Endothelial cell of umbilical vein (primary cell): Measurements from ENCODE around the gene ZBTB40. TPM values are rescaled to one million over a fixed set of nuclear protein-coding genes. Genes with fewer than 3 reads are reported as not detected.

Source experiments
- BruUV-seq: library from RNA; stranded (reverse); fragments of 400-500 nt; replicated peaks from 2 replicates; lab custom pipeline; 2021; lab: Mats Ljungman, UMichigan
- CTCF ChIA-PET: fragments of 300-600, 350-600 bp; sonication (Branson Sonifier 250); formaldehyde crosslinking; loops from one replicate; lab custom pipeline; 2021; ENCODE audit warnings: antibody characterized with exemption, inconsistent platforms; lab: Charles Lee
- POLR2A ChIA-PET: fragments of 300-600, 350-600 bp; sonication (Branson Sonifier 250); formaldehyde crosslinking; loops from one replicate; lab custom pipeline; 2021; ENCODE audit warnings: antibody characterized with exemption, inconsistent platforms; lab: Charles Lee
- DNase-seq: peaks from one replicate; pipeline ENCODE4 v3.0.0-alpha.2; 2011; ENCODE audit warnings: low read depth, low spot score
- FAIRE-seq: peaks from 2 replicates; lab custom pipeline; 2011; peaks lifted over from hg19 to GRCh38; lab: Jason Lieb, UNC
- H2AFZ ChIP-seq: 2 replicates; pipeline ENCODE4 v1.6.0; 2012; ENCODE audit warnings: low read depth, low read length, control low read depth, inconsistent platforms
- H3K27ac ChIP-seq: 2 replicates; pipeline ENCODE4 v1.5.1; 2011; ENCODE audit warnings: low read depth, mild to moderate bottlenecking, control low read depth, low read length, moderate library complexity; ENCODE audit not compliant: insufficient read depth
- H3K27me3 ChIP-seq, 2 experiments: 2 replicates each; pipeline versions ENCODE4 v1.6.0 to v1.6.1; 2011; ENCODE audit warnings: low read length in 2 of 2, mixed read lengths in 1 of 2; ENCODE audit not compliant: control insufficient read depth in 2 of 2, insufficient read depth in 2 of 2
- H3K36me3 ChIP-seq, 2 experiments: 2 replicates in 1 of 2; 3 replicates in 1 of 2; pipeline ENCODE4 v1.5.1; 2011; ENCODE audit warnings: low read length in 2 of 2, mild to moderate bottlenecking in 1 of 2, moderate library complexity in 1 of 2; ENCODE audit not compliant: control insufficient read depth in 2 of 2, insufficient read depth in 2 of 2; ENCODE audit errors: extremely low read depth in 1 of 2
- H3K4me1 ChIP-seq: 3 replicates; pipeline ENCODE4 v1.5.1; 2011; ENCODE audit warnings: mild to moderate bottlenecking, low read length; ENCODE audit not compliant: control insufficient read depth, insufficient read depth; ENCODE audit errors: extremely low read depth
- H3K4me2 ChIP-seq: 2 replicates; pipeline ENCODE4 v1.6.1; 2011; ENCODE audit warnings: low read length, control low read depth, mixed read lengths; ENCODE audit not compliant: insufficient read depth
- H3K4me3 ChIP-seq, 3 experiments: fragments of 200-600 bp in 1 of 3; sonication (generic), shearing (Covaris generic) in 1 of 3; replicated peaks in 1 of 3; 2 replicates each; pipeline ENCODE4 v1.5.1; 2011 to 2016; ENCODE audit warnings: control low read depth in 3 of 3, low read length in 3 of 3, mild to moderate bottlenecking in 2 of 3, inconsistent platforms in 1 of 3, low read depth in 1 of 3, moderate library complexity in 1 of 3; ENCODE audit not compliant: insufficient read depth in 1 of 3
- H3K79me2 ChIP-seq: 2 replicates; pipeline ENCODE4 v1.6.0; 2012; ENCODE audit warnings: low read length, inconsistent platforms; ENCODE audit not compliant: control insufficient read depth, insufficient read depth
- H3K9ac ChIP-seq: replicated peaks from 2 replicates; pipeline ENCODE3; 2011; ENCODE audit warnings: low read length, control low read depth; ENCODE audit not compliant: insufficient read depth; ENCODE audit errors: extremely low read depth
- H3K9me1 ChIP-seq: replicated peaks from 3 replicates; pipeline ENCODE4 v1.6.0; 2011; ENCODE audit warnings: mild to moderate bottlenecking, low read length; ENCODE audit not compliant: control insufficient read depth, insufficient read depth; ENCODE audit errors: extremely low read depth
- H3K9me3 ChIP-seq: replicated peaks from 2 replicates; pipeline ENCODE4 v1.5.1; 2012; ENCODE audit warnings: low read length, inconsistent platforms; ENCODE audit not compliant: control insufficient read depth, insufficient read depth
- H4K20me1 ChIP-seq: replicated peaks from 2 replicates; pipeline ENCODE3; 2011; ENCODE audit warnings: mild to moderate bottlenecking, low read length; ENCODE audit not compliant: control insufficient read depth, insufficient read depth; ENCODE audit errors: extremely low read depth
- CTCF ChIP-seq, 2 donors: IDR thresholded peaks; 1 replicate in 1 of 2; 2 replicates in 1 of 2; pipeline ENCODE4 v1.5.1; 2011; ENCODE audit warnings: low read length in 2 of 2, mild to moderate bottlenecking in 2 of 2, moderate library complexity in 2 of 2, control low read depth in 1 of 2, inconsistent platforms in 1 of 2, low read depth in 1 of 2; ENCODE audit not compliant: insufficient read depth in 1 of 2; ENCODE audit errors: extremely low read depth in 1 of 2
- FOS ChIP-seq: IDR thresholded peaks from 2 replicates; pipeline ENCODE4 v1.6.1; 2011; ENCODE audit warnings: mild to moderate bottlenecking, low read length, moderate library complexity, borderline replicate concordance; ENCODE audit not compliant: insufficient read depth
- GATA2 ChIP-seq: IDR thresholded peaks from 2 replicates; pipeline ENCODE4 v1.7.0; 2011; ENCODE audit warnings: low read depth, mild to moderate bottlenecking, moderate library complexity, mixed read lengths, low read length; ENCODE audit not compliant: insufficient read length, insufficient read depth
- JUN ChIP-seq: IDR thresholded peaks from 2 replicates; pipeline ENCODE4 v1.6.1; 2011; ENCODE audit warnings: borderline replicate concordance, low read depth; ENCODE audit not compliant: insufficient read length, insufficient read depth
- MAX ChIP-seq: IDR thresholded peaks from 2 replicates; pipeline ENCODE4 v1.6.1; 2011; ENCODE audit not compliant: insufficient read depth, insufficient read length
- MYC ChIP-seq: IDR thresholded peaks from one replicate; pipeline ENCODE4 v1.6.1; 2011; ENCODE audit warnings: mild to moderate bottlenecking, low read depth, low read length
- POLR2A ChIP-seq: IDR thresholded peaks from 2 replicates; pipeline ENCODE4 v1.6.1; 2012; ENCODE audit warnings: low read depth, mild to moderate bottlenecking, control low read depth, low read length
- dilution Hi-C: fragments of 300-500 bp; cut with MboI; formaldehyde crosslinking; loops from one replicate; pipeline ENCODE4 v1.15.0; 2019; ENCODE audit warnings: low sequenced_read_pairs; ENCODE audit not compliant: extremely low pct_ligation_motif_present
- intact Hi-C: fragments of 100-400 bp; cut with micrococcal nuclease; formaldehyde crosslinking; loops from one replicate; pipeline ENCODE4 v1.10.0; 2022
- polyA plus RNA-seq, 4 experiments: library from polyadenylated mRNA; depleted of rRNA in 3 of 4; stranded (reverse) in 3 of 4; unstranded in 1 of 4; fragments of >200 nt; gene quantifications; 2 replicates each; pipeline versions ENCODE4 v1.2.1 to v1.2.3, GENCODE V29; 2011 to 2012; ENCODE audit warnings: missing spikeins in 1 of 4
- total RNA-seq: library from RNA; stranded (reverse); gene quantifications from 2 replicates; pipeline ENCODE4 v1.2.3, GENCODE V29; 2021

The ZBTB40 gene
- total and polyA plus RNA-seq, 2 donors (not counting 3 experiments of a cell fraction or from before 2014, with no cell fraction given), result 12.3 to 21.3 TPM

- H3K9me3 ChIP-seq, result no peaks in the 10 kb centered on the region
- ChIA-PET CTCF (interaction anchor here (0.9 kb wide), 1 partner anchor 19 kb away, joined by 3 read pairs; no protein-coding TSS in a partner anchor), POLR2A (no interaction called here)
- H3K9ac ChIP-seq, result no peak overlapping the region
- no peak overlapping the region for H3K27ac ChIP-seq
- TF ChIP-seq POLR2A (no peak), MYC (no peak), MAX (no peak), FOS (no peak), CTCF (IDR thresholded peaks at IDR 0.05; ENCODE audit: extremely low read depth in 1 of 2, insufficient read depth in 1 of 2, low read depth in 1 of 2, low read length in 2 of 2) (no peak), GATA2 (no peak), JUN (no peak)
- intact Hi-C loops (no loop called here), dilution Hi-C loops (no loop called here)
- no peak overlapping the region for H2AFZ ChIP-seq
- no peaks in the 10 kb centered on the region for H3K79me2 ChIP-seq
- H3K4me1 ChIP-seq, result no peaks in the 10 kb centered on the region
- DNase-seq, result no peak
- no peak overlapping the region for H3K4me2 ChIP-seq
- H3K36me3 ChIP-seq, result no peaks in the 10 kb centered on the region
- FAIRE-seq, result no peak
- H3K27me3 ChIP-seq, result peaks cover 19 to 29% of the 10 kb centered on the region in 2 experiments
- H4K20me1 ChIP-seq, result no peaks in the 10 kb centered on the region
- H3K4me3 ChIP-seq, result no peak overlapping the region
- BruUV-seq, result no TSS peak
- no peaks in the 10 kb centered on the region for H3K9me1 ChIP-seq
Observed at GRCh38 chr1:22551591-22551990, 99.9 kb downstream of the ZBTB40 start.
